NB4 (cell line): ENCODE measurements around the gene C22orf39.

Source experiments
- DNase-seq: peaks from one replicate; pipeline ENCODE4 v3.0.0; 2010; ENCODE audit warnings: low read depth
- H3K4me3 ChIP-seq: one replicate; pipeline ENCODE4 v1.5.1; 2011; ENCODE audit warnings: mild to moderate bottlenecking, low read depth, low read length, moderate library complexity
- CTCF ChIP-seq: IDR thresholded peaks from one replicate; pipeline ENCODE4 v1.5.1; 2012; ENCODE audit warnings: low read depth, low read length
- MAX ChIP-seq: IDR thresholded peaks from 2 replicates; pipeline ENCODE4 v1.6.1; 2011; ENCODE audit warnings: low read depth, low read length
- MYC ChIP-seq: IDR thresholded peaks from 2 replicates; pipeline ENCODE4 v1.6.1; 2011; ENCODE audit warnings: low read depth, low read length
- POLR2A ChIP-seq: IDR thresholded peaks from 2 replicates; pipeline ENCODE4 v1.6.1; 2011; ENCODE audit warnings: mild to moderate bottlenecking; ENCODE audit not compliant: insufficient read length; ENCODE audit errors: extremely low read depth

Gene C22orf39

GRCh38 chr22:19471572-19471971 is 24.1 kb upstream of the C22orf39 start:
- no peak for DNase-seq
- no peak overlapping the region for H3K4me3 ChIP-seq

DNA sequence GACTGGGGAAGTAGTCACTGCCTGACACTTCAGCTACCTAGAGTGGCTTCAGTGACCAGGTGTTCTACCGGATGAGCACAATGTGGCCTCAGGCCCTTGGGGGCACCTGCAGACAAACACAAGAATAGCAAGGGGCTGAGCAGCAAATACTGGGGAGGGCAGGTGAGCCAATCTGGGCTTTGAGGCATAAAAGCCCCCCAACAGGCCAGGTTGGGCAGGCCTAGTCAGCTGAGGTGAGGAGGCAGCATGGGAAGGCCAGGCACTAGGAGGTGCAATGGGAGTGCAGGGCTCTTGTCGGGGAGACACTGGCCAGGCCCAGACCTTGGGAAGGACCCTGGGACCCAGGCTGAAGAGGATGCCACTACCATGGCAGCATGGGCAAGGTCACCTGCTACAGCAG is 22.5 kb upstream of the C22orf39 start:
- DNase-seq: no peak
- H3K4me3 ChIP-seq: no peak overlapping the region
- TF ChIP-seq MYC: no peak
- no peak for TF ChIP-seq MAX
- TF ChIP-seq POLR2A: no peak
- no peak for TF ChIP-seq CTCF

More at GRCh38 chr22:19471572-19471971, 24.1 kb upstream of the C22orf39 start:
- TF ChIP-seq MYC: no peak
- no peak for TF ChIP-seq POLR2A
- no peak for TF ChIP-seq MAX
- no peak for TF ChIP-seq CTCF

DNA sequence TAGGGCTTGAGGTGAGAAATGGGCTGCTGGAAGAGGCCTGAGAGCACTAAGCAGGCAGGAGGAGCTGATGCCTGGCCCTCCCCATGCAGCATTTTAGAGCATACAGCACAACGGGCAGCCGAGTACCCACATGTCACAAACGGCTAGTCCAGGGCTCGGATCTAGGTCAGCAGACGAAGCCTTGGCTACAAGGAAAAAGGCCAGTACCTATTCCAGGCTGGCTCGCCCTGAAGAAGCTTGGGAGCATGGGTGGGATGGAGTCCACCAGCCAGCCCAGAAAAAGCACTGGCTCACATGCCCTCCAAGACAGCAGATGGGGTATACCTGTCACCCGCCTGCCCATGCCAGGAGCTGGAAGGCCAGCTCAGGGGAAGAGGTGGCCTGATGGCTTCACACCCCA is 21.9 kb upstream of the C22orf39 start:
- no peak for TF ChIP-seq MAX
- no peak for TF ChIP-seq MYC
- TF ChIP-seq POLR2A: no peak
- no peak for TF ChIP-seq CTCF
- DNase-seq: no peak
- no peak overlapping the region for H3K4me3 ChIP-seq

GRCh38 chr22:19467912-19468311 is 20.4 kb upstream of the C22orf39 start:
- DNase-seq: no peak
- H3K4me3 ChIP-seq: no peak overlapping the region
- TF ChIP-seq MAX (no peak), MYC (no peak), CTCF (no peak), POLR2A (no peak)

- H3K4me3 ChIP-seq: no peak overlapping the region
- TF ChIP-seq CTCF: no peak
- no peak for TF ChIP-seq MYC
- no peak for TF ChIP-seq POLR2A
- no peak for TF ChIP-seq MAX
- no peak for DNase-seq
Measured at GRCh38 chr22:19466848-19467752, 19.6 kb upstream of the C22orf39 start.
